Keratinocyte (primary cell): ENCODE measurements around the gene EXOC4.

ENCODE experiments used
- CTCF ChIP-seq, 3 experiments: IDR thresholded peaks in 1 of 3; conservative IDR thresholded peaks in 1 of 3; optimal IDR thresholded peaks in 1 of 3; 2 replicates in 2 of 3; 3 replicates in 1 of 3; pipeline versions ENCODE3 to v1.5.1; 2011; ENCODE audit warnings: low read length in 3 of 3, mild to moderate bottlenecking in 3 of 3, moderate library complexity in 2 of 3, control low read depth in 1 of 3, inconsistent platforms in 1 of 3; ENCODE audit not compliant: insufficient read depth in 2 of 3; ENCODE audit errors: extremely low read depth in 1 of 3
- EZH2 ChIP-seq: IDR thresholded peaks from one replicate; pipeline ENCODE4 v1.6.1; 2012; ENCODE audit warnings: inconsistent platforms, mild to moderate bottlenecking, low read length, moderate library complexity

- no peak for TF ChIP-seq CTCF (optimal IDR thresholded peaks at IDR 0.05 in 1 of 3, IDR thresholded peaks at IDR 0.05 in 1 of 3, conservative IDR thresholded peaks at IDR 0.05 in 1 of 3; ENCODE audit: extremely low read depth in 1 of 3, insufficient read depth in 2 of 3, low read length in 3 of 3)
- TF ChIP-seq EZH2, result no peak
Measured at GRCh38 chr7:133912916-133913697, 660.2 kb downstream of the EXOC4 start.
